Endometrium (tissue), 2 donors: ENCODE data around the gene SLC26A3.
A peak's percentile ranks its signal among the peaks of the same experiment; 100 is the strongest.

Source experiments
- FAIRE-seq: peaks from 2 replicates; lab custom pipeline; 2012; peaks lifted over from hg19 to GRCh38; lab: Jason Lieb, UNC
- donor health status: control.
- donor health status: control.

The SLC26A3 gene

GRCh38 chr7:107815254-107815882 lies 12.3 kb upstream of the SLC26A3 start:
- FAIRE-seq, result no peak

GRCh38 chr7:107813524-107813923 lies 10.5 kb upstream of the SLC26A3 start:
- FAIRE-seq, result no peak

GRCh38 chr7:107811934-107812333 lies 8.9 kb upstream of the SLC26A3 start:
- FAIRE-seq, result no peak

GRCh38 chr7:107810626-107811025 lies 7.6 kb upstream of the SLC26A3 start:
- FAIRE-seq, result no peak

GRCh38 chr7:107809179-107809578 lies 6.2 kb upstream of the SLC26A3 start:
- no peak for FAIRE-seq

- FAIRE-seq, result peak; percentile 80
Measured at GRCh38 chr7:107799647-107800264, 3.3 kb downstream of the SLC26A3 start.

GRCh38 chr7:107792364-107792763 lies 10.7 kb downstream of the SLC26A3 start:
- no peak for FAIRE-seq

GRCh38 chr7:107789647-107790046 lies 13.4 kb downstream of the SLC26A3 start:
- FAIRE-seq, result no peak

- no peak for FAIRE-seq
Measured at GRCh38 chr7:107788662-107789061, 14.4 kb downstream of the SLC26A3 start.

- FAIRE-seq, result peak; percentile 75
Measured at GRCh38 chr7:107788216-107788615, 14.8 kb downstream of the SLC26A3 start.

- FAIRE-seq, result no peak
Measured at GRCh38 chr7:107785926-107786325, 17.1 kb downstream of the SLC26A3 start.

- FAIRE-seq, result no peak
Measured at GRCh38 chr7:107785170-107785569, 17.9 kb downstream of the SLC26A3 start.

- no peak for FAIRE-seq
Measured at GRCh38 chr7:107783648-107784047, 19.4 kb downstream of the SLC26A3 start.

GRCh38 chr7:107782374-107782773 lies 20.6 kb downstream of the SLC26A3 start:
- no peak for FAIRE-seq

- FAIRE-seq, result no peak
Measured at GRCh38 chr7:107779647-107780099, 23.4 kb downstream of the SLC26A3 start.

GRCh38 chr7:107778283-107778682 lies 24.7 kb downstream of the SLC26A3 start:
- no peak for FAIRE-seq

- no peak for FAIRE-seq
Measured at GRCh38 chr7:107777702-107778101, 25.3 kb downstream of the SLC26A3 start.

GRCh38 chr7:107773027-107773426 lies 30.0 kb downstream of the SLC26A3 start:
- no peak for FAIRE-seq

GRCh38 chr7:107768263-107768662 lies 34.8 kb downstream of the SLC26A3 start:
- no peak for FAIRE-seq

- FAIRE-seq, result no peak
Measured at GRCh38 chr7:107767391-107767790, 35.6 kb downstream of the SLC26A3 start.

GRCh38 chr7:107758667-107759066 lies 44.4 kb downstream of the SLC26A3 start:
- FAIRE-seq, result no peak

- no peak for FAIRE-seq
Measured at GRCh38 chr7:107754642-107755041, 48.4 kb downstream of the SLC26A3 start.

- FAIRE-seq, result no peak
Measured at GRCh38 chr7:107751113-107751512, 51.9 kb downstream of the SLC26A3 start.

- FAIRE-seq, result no peak
Measured at GRCh38 chr7:107746006-107746405, 57.0 kb downstream of the SLC26A3 start.
